ENCODE data around the gene PDGFRB.

DNA sequence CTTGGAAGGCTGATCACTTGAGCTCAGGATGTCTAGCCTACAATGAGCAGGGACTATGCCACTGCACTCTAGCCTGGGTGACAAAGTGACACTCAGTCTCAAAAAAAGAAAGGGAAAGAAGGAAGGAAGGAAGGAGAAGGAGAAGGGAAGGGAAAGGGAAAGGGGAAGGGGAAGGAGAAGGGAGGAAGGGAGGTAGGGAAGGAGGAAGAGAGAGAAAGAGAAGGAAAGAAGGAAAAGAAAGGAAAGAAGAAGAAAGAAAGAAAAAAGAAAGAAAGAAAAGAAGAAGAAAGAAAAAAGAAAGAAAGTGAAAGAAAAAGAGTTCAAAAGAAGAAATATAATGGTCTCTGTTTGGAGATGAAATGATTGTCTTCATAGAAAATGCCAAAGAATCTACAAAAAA lies 58.5 kb downstream of the PDGFRB start:
- TF ChIP-seq, protein P1, sequence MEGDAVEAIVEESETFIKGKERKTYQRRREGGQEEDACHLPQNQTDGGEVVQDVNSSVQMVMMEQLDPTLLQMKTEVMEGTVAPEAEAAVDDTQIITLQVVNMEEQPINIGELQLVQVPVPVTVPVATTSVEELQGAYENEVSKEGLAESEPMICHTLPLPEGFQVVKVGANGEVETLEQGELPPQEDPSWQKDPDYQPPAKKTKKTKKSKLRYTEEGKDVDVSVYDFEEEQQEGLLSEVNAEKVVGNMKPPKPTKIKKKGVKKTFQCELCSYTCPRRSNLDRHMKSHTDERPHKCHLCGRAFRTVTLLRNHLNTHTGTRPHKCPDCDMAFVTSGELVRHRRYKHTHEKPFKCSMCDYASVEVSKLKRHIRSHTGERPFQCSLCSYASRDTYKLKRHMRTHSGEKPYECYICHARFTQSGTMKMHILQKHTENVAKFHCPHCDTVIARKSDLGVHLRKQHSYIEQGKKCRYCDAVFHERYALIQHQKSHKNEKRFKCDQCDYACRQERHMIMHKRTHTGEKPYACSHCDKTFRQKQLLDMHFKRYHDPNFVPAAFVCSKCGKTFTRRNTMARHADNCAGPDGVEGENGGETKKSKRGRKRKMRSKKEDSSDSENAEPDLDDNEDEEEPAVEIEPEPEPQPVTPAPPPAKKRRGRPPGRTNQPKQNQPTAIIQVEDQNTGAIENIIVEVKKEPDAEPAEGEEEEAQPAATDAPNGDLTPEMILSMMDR (IDR thresholded peaks at IDR 0.05 in 2 of 3, conservative IDR thresholded peaks at IDR 0.05 in 1 of 3; ENCODE audit: borderline replicate concordance in 1 of 3, insufficient read depth in 1 of 3, low read depth in 2 of 3, low read length in 2 of 3), result no peak
- TF ChIP-seq SIN3A (IDR thresholded peaks at IDR 0.05; ENCODE audit: low read depth) (no peak), POLR2AphosphoS5 (IDR thresholded peaks at IDR 0.05; ENCODE audit: low read depth, low read length) (no peak), RAD21 (IDR thresholded peaks at IDR 0.05; ENCODE audit: low read depth) (no peak), EZH2 (IDR thresholded peaks at IDR 0.05) (no peak), YY1 (IDR thresholded peaks at IDR 0.05; ENCODE audit: extremely low read depth, insufficient replicate concordance, low read depth, low read length) (no peak), CEBPB (IDR thresholded peaks at IDR 0.05; ENCODE audit: low read depth) (no peak)
- TF ChIP-seq, protein P2, sequence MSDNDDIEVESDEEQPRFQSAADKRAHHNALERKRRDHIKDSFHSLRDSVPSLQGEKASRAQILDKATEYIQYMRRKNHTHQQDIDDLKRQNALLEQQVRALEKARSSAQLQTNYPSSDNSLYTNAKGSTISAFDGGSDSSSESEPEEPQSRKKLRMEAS (IDR thresholded peaks at IDR 0.05), result no peak
- TF ChIP-seq, protein P3, sequence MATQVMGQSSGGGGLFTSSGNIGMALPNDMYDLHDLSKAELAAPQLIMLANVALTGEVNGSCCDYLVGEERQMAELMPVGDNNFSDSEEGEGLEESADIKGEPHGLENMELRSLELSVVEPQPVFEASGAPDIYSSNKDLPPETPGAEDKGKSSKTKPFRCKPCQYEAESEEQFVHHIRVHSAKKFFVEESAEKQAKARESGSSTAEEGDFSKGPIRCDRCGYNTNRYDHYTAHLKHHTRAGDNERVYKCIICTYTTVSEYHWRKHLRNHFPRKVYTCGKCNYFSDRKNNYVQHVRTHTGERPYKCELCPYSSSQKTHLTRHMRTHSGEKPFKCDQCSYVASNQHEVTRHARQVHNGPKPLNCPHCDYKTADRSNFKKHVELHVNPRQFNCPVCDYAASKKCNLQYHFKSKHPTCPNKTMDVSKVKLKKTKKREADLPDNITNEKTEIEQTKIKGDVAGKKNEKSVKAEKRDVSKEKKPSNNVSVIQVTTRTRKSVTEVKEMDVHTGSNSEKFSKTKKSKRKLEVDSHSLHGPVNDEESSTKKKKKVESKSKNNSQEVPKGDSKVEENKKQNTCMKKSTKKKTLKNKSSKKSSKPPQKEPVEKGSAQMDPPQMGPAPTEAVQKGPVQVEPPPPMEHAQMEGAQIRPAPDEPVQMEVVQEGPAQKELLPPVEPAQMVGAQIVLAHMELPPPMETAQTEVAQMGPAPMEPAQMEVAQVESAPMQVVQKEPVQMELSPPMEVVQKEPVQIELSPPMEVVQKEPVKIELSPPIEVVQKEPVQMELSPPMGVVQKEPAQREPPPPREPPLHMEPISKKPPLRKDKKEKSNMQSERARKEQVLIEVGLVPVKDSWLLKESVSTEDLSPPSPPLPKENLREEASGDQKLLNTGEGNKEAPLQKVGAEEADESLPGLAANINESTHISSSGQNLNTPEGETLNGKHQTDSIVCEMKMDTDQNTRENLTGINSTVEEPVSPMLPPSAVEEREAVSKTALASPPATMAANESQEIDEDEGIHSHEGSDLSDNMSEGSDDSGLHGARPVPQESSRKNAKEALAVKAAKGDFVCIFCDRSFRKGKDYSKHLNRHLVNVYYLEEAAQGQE (IDR thresholded peaks at IDR 0.05; ENCODE audit: low read depth), result no peak

Data from HCT116 (cell line).